GM21737 (cell line): Measurements from ENCODE around the gene PDE4D.

Experiments used
- ATAC-seq: cut with Tn5 transposase; IDR thresholded peaks from one replicate; pipeline ENCODE4 v1.9.1; 2021; ENCODE audit warnings: mild to moderate bottlenecking, moderate library complexity; ENCODE audit not compliant: unreplicated experiment

Gene PDE4D

GRCh38 chr5:59840200-59840601 lies 53.3 kb downstream of the PDE4D start:
- ATAC-seq: no peak

- ATAC-seq: no peak
Observed at GRCh38 chr5:59838989-59839388, 54.5 kb downstream of the PDE4D start.

GRCh38 chr5:59838067-59838466 lies 55.5 kb downstream of the PDE4D start:
- ATAC-seq: no peak

- ATAC-seq: no peak
Observed at GRCh38 chr5:59837071-59837470, 56.5 kb downstream of the PDE4D start.

- no peak for ATAC-seq
Observed at GRCh38 chr5:59835800-59836199, 57.7 kb downstream of the PDE4D start.

GRCh38 chr5:59833448-59833847 lies 60.1 kb downstream of the PDE4D start:
- no peak for ATAC-seq

- ATAC-seq: no peak
Observed at GRCh38 chr5:59832577-59833301, 60.8 kb downstream of the PDE4D start.

- no peak for ATAC-seq
Observed at GRCh38 chr5:59831326-59832010, 62.1 kb downstream of the PDE4D start.

GRCh38 chr5:59830536-59831200 lies 62.9 kb downstream of the PDE4D start:
- ATAC-seq: no peak

- no peak for ATAC-seq
Observed at GRCh38 chr5:59829922-59830321, 63.6 kb downstream of the PDE4D start.

- ATAC-seq: no peak
Observed at GRCh38 chr5:59829386-59829785, 64.1 kb downstream of the PDE4D start.

- no peak for ATAC-seq
Observed at GRCh38 chr5:59828623-59829022, 64.9 kb downstream of the PDE4D start.

GRCh38 chr5:59826996-59827395 lies 66.5 kb downstream of the PDE4D start:
- no peak for ATAC-seq

GRCh38 chr5:59823420-59823819 lies 70.1 kb downstream of the PDE4D start:
- ATAC-seq: no peak

- no peak for ATAC-seq
Observed at GRCh38 chr5:59819806-59820205, 73.7 kb downstream of the PDE4D start.

GRCh38 chr5:59817536-59817935 lies 76.0 kb downstream of the PDE4D start:
- ATAC-seq: no peak

GRCh38 chr5:59816654-59817300 lies 76.7 kb downstream of the PDE4D start:
- no peak for ATAC-seq

- ATAC-seq: no peak
Observed at GRCh38 chr5:59814537-59814872, 79.0 kb downstream of the PDE4D start.

- peak; percentile 61 for ATAC-seq
Observed at GRCh38 chr5:59813761-59814536, 79.6 kb downstream of the PDE4D start.

- no peak for ATAC-seq
Observed at GRCh38 chr5:59810041-59810440, 83.5 kb downstream of the PDE4D start.

- ATAC-seq: no peak
Observed at GRCh38 chr5:59807806-59808205, 85.7 kb downstream of the PDE4D start.
